Kidney (tissue), 14 donors: Measurements from ENCODE around the gene ULK3. TPM values are rescaled to one million over a fixed set of nuclear protein-coding genes. Genes with fewer than 3 reads are reported as not detected.

Source experiments
- DNase-seq, 5 donors: peaks; one replicate each; pipeline ENCODE4 v3.0.0-alpha.2; 2013 to 2020
- FAIRE-seq: peaks from 2 replicates; lab custom pipeline; 2012; peaks lifted over from hg19 to GRCh38; lab: Jason Lieb, UNC
- H3K27ac ChIP-seq, 2 donors: one replicate each; pipeline ENCODE4 v1.7.0; 2013; ENCODE audit warnings: low read depth in 2 of 2, low read length in 2 of 2, inconsistent platforms in 1 of 2
- H3K27me3 ChIP-seq: one replicate; pipeline ENCODE4 v1.7.1; 2013; ENCODE audit warnings: low read length, inconsistent platforms; ENCODE audit not compliant: control insufficient read depth, insufficient read depth
- H3K36me3 ChIP-seq, 3 donors: one replicate each; pipeline versions ENCODE4 v1.7.0 to v1.7.1; 2013; ENCODE audit warnings: low read length in 3 of 3, control low read depth in 1 of 3, inconsistent platforms in 1 of 3; ENCODE audit not compliant: insufficient read depth in 3 of 3, control insufficient read depth in 2 of 3
- H3K4me1 ChIP-seq, 3 donors: one replicate each; pipeline versions ENCODE4 v1.7.0 to v1.7.1; 2013; ENCODE audit warnings: low read length in 3 of 3, inconsistent platforms in 1 of 3, low read depth in 1 of 3; ENCODE audit not compliant: control insufficient read depth in 2 of 3, insufficient read depth in 2 of 3
- H3K4me3 ChIP-seq, 3 donors: one replicate each; pipeline versions ENCODE4 v1.7.0 to v1.8.1; 2013; ENCODE audit warnings: low read length in 3 of 3, control low read depth in 1 of 3, inconsistent platforms in 1 of 3
- H3K9ac ChIP-seq, 3 donors: one replicate each; pipeline versions ENCODE4 v1.7.0 to v1.7.1; 2013; ENCODE audit warnings: low read length in 3 of 3, control low read depth in 1 of 3, inconsistent platforms in 1 of 3
- H3K9me3 ChIP-seq, 3 donors: one replicate each; pipeline versions ENCODE4 v1.7.0 to v1.7.1; 2013; ENCODE audit warnings: low read length in 3 of 3, control low read depth in 1 of 3, inconsistent platforms in 1 of 3; ENCODE audit not compliant: control insufficient read depth in 2 of 3, insufficient read depth in 1 of 3
- CTCF ChIP-seq: IDR thresholded peaks from 3 replicates; pipeline ENCODE4 v1.5.1; 2012; ENCODE audit warnings: mild to moderate bottlenecking, moderate library complexity, borderline replicate concordance; ENCODE audit not compliant: insufficient read depth; ENCODE audit errors: extremely low read depth
- intact Hi-C: fragments of 100-400 bp; cut with DNase I; formaldehyde crosslinking; loops from one replicate; pipeline ENCODE4 v1.11.1; 2022
- polyA plus RNA-seq: library from polyadenylated mRNA; stranded (reverse); fragments of 350-450 nt; fragmentation: Illumina TruSeq; extraction: RNeasy Lipid Tissue Mini Kit (QIAGEN cat#74804); gene quantifications from one replicate; pipeline ENCODE4 v1.2.3, GENCODE V29; 2014; ENCODE audit warnings: low read depth, low replicate concordance; ENCODE audit not compliant: insufficient read depth
- total RNA-seq: library from RNA; stranded (reverse); fragmentation: NEBNext Ultra II Directional; extraction: Animal tissue kit (Norgen Biotek cat#: 25700); gene quantifications from one replicate; pipeline ENCODE4 v1.2.1, GENCODE V29; 2021
- donor health status: control.
- donor health status: control.
- donor health status: control.
- donor health status: control.
- donor health status: control.
- donor health status: DM: yes; HTN: yes; CAD: no.
- donor health status: Normal renal cell carcinoma (clear cell type).

Gene ULK3
- total and polyA plus RNA-seq, 2 donors from 2014 or later, result 34.5 to 36.1 TPM

DNA sequence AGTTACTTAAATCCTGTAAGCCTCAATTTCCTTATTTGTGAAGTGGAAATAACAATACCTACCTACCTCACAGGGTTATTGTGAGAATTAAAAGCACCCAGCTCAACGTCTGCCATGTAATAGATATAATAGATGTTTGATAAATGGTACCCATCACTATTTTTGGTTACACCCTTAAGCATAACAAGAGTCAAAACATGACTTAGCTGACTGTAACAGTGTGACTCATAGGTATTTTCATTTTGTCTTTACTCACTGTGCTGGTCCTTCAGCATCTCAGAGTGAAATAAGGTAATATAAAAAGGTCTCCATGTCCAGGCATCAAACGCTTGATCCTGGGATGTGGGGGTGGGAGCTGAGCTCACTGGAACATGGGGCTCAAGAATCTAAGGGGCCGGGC lies 13.5 kb downstream of the ULK3 start:
- Histone ChIP-seq H3K9me3 (no peaks in the 10 kb centered on the region), H3K9ac (no peak overlapping the region), H3K27ac (no peak overlapping the region), H3K4me1 (no peaks in the 10 kb centered on the region), H3K4me3 (no peak overlapping the region), H3K36me3 (no peaks in the 10 kb centered on the region), H3K27me3 (peaks cover 4% of the 10 kb centered on the region)
- no peak for DNase-seq
- FAIRE-seq, result no peak
- TF ChIP-seq CTCF, result no peak
- intact Hi-C loops, result no loop called here

DNA sequence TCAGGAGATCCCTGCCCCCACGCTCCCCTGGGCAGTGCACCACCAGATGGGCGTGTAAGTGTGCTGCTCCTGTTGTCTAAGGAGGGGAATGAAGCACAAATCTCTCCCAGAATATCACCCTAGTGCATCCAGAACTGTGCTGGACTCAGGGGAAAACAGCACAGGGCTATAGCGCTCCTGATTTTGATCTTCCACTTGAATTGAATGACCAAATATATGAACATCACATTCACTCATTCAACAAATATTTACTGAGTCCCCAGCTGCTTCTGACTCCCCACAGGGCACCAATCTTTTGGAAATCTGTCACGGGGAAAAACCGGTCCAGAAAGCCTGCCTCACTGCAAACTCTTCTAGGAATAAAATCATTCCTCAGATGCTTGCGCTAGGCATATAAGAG lies 14.1 kb downstream of the ULK3 start:
- H3K4me1 ChIP-seq, result no peaks in the 10 kb centered on the region
- no peak overlapping the region for H3K4me3 ChIP-seq
- DNase-seq, result no peak
- no peak for TF ChIP-seq CTCF
- intact Hi-C loops, result no loop called here
- H3K9ac ChIP-seq, result no peak overlapping the region
- FAIRE-seq, result no peak
- peaks cover 4% of the 10 kb centered on the region for H3K27me3 ChIP-seq
- H3K36me3 ChIP-seq, result no peaks in the 10 kb centered on the region
- H3K9me3 ChIP-seq, result no peaks in the 10 kb centered on the region
- no peak overlapping the region for H3K27ac ChIP-seq

DNA sequence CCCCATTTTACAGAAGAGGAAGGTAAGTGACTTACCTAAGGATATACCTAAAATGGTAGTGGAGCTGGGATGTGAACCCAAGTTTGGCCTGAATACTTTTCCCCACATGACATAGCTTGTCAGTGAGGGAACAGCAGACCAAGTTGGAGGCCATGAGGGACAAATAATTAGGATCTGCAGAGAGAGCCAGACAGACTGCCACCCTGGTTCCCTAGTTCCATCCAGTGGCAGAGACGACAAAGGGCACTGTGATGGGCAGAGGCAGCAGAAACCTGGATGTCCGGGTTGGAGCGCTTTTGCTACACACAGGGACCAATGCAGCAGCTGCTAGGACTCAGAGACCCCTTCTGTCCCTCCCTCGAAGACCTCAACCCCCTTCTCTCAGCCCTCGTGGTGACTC lies 15.3 kb downstream of the ULK3 start:
- no peaks in the 10 kb centered on the region for H3K9me3 ChIP-seq
- intact Hi-C loops, result no loop called here
- H3K36me3 ChIP-seq, result no peaks in the 10 kb centered on the region
- H3K9ac ChIP-seq, result no peak overlapping the region
- DNase-seq (no peak), FAIRE-seq (no peak)
- peaks cover 4% of the 10 kb centered on the region for H3K27me3 ChIP-seq
- no peak overlapping the region for H3K4me3 ChIP-seq
- no peak for TF ChIP-seq CTCF
- no peaks in the 10 kb centered on the region for H3K4me1 ChIP-seq
- H3K27ac ChIP-seq, result no peak overlapping the region

DNA sequence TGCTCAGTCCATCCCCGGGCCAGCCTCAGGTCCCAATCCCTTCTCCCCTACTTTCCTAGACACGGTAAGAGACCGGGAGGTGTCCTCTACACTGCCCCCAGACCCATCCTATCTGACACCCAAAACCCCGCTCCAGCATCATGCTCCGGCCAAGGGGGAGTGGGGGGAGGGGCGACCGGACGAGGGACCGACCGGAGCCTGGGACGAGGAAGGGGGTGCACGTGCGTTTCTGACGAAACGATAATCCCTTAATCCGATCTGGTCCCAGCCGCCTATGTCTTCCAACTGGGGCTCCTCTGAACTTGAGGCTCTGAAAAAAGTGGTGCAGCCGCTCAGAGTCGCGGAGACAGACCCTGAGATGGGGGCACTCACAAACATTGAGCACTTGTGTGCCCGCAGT lies 16.0 kb downstream of the ULK3 start:
- DNase-seq (no peak), FAIRE-seq (no peak)
- Histone ChIP-seq H3K4me3 (no peak overlapping the region), H3K36me3 (no peaks in the 10 kb centered on the region), H3K9me3 (no peaks in the 10 kb centered on the region), H3K27me3 (peaks cover 4% of the 10 kb centered on the region), H3K9ac (no peak overlapping the region), H3K4me1 (no peaks in the 10 kb centered on the region), H3K27ac (no peak overlapping the region)
- intact Hi-C loops, result no loop called here
- TF ChIP-seq CTCF, result no peak
